PC-9 (cell line): ENCODE data around the gene AGBL4. TPM values are rescaled to one million over a fixed set of nuclear protein-coding genes. Genes with fewer than 3 reads are reported as not detected.
A peak's percentile ranks its signal among the peaks of the same experiment; 100 is the strongest.

ENCODE experiments used
- Bru-seq: library from RNA; stranded (reverse); fragments of 400-500 nt; gene quantifications from one replicate; lab custom pipeline; 2021; lab: Mats Ljungman, UMichigan
- BruChase-seq, 2 experiments: library from RNA; stranded (reverse); fragments of 400-500 nt; gene quantifications; one replicate each; lab custom pipeline; 2021; lab: Mats Ljungman, UMichigan
- BruUV-seq: library from RNA; stranded (reverse); fragments of 400-500 nt; replicated peaks from 2 replicates; lab custom pipeline; 2021; lab: Mats Ljungman, UMichigan
- CTCF ChIA-PET: fragments of 300-600 bp; sonication (Branson Sonifier 250); formaldehyde crosslinking; loops from one replicate; lab custom pipeline; 2022; ENCODE audit warnings: antibody characterized with exemption; lab: Charles Lee
- POLR2A ChIA-PET: fragments of 300-600 bp; sonication (Branson Sonifier 250); formaldehyde crosslinking; loops from one replicate; lab custom pipeline; 2022; ENCODE audit warnings: antibody characterized with exemption; ENCODE audit not compliant: unreplicated experiment; lab: Charles Lee
- DNase-seq, 2 experiments: peaks; one replicate each; pipeline versions ENCODE4 v3.0.0 to v3.0.0-alpha.2; 2015 to 2022; ENCODE audit warnings: mixed read lengths in 1 of 2
- H2AFZ ChIP-seq: fragments of 200-600 bp; sonication (generic); 2 replicates; pipeline ENCODE4 v1.8.1; 2017; ENCODE audit warnings: antibody characterized with exemption
- H3F3A ChIP-seq: fragments of 200-600 bp; sonication (generic); 2 replicates; pipeline ENCODE4 v1.8.1; 2017; ENCODE audit warnings: antibody characterized with exemption, mild to moderate bottlenecking, low read depth; ENCODE audit not compliant: insufficient read depth
- H3K27ac ChIP-seq: fragments of 200-600 bp; sonication (generic); 2 replicates; pipeline ENCODE4 v1.6.1; 2016; ENCODE audit warnings: mixed run types
- H3K27me3 ChIP-seq: fragments of 200-600 bp; sonication (generic); 2 replicates; pipeline ENCODE4 v1.6.1; 2016; ENCODE audit warnings: low read depth, mixed run types; ENCODE audit not compliant: insufficient read depth
- H3K36me3 ChIP-seq: fragments of 200-600 bp; sonication (generic); 2 replicates; pipeline ENCODE4 v1.6.1; 2016; ENCODE audit warnings: low read depth, mixed run types
- H3K4me1 ChIP-seq: fragments of 200-600 bp; sonication (generic); replicated peaks from 2 replicates; pipeline ENCODE4 v1.6.1; 2016; ENCODE audit warnings: mixed run types; ENCODE audit not compliant: insufficient read depth
- H3K4me2 ChIP-seq: fragments of 200-600 bp; sonication (generic); 2 replicates; pipeline ENCODE4 v1.6.1; 2017; ENCODE audit warnings: mixed run types
- H3K4me3 ChIP-seq: fragments of 200-600 bp; sonication (generic); 2 replicates; pipeline ENCODE4 v1.6.1; 2016; ENCODE audit warnings: mixed run types
- H3K79me2 ChIP-seq: fragments of 200-600 bp; sonication (generic); 2 replicates; pipeline ENCODE4 v1.6.1; 2017; ENCODE audit warnings: low read depth, mixed run types
- H3K9me2 ChIP-seq: fragments of 200-600 bp; sonication (generic); 2 replicates; pipeline ENCODE4 v1.8.1; 2017; ENCODE audit warnings: mild to moderate bottlenecking; ENCODE audit not compliant: insufficient read depth
- H3K9me3 ChIP-seq: fragments of 200-600 bp; sonication (generic); 2 replicates; pipeline ENCODE4 v1.8.1; 2016; ENCODE audit warnings: low read depth; ENCODE audit not compliant: insufficient read depth
- H4K20me1 ChIP-seq: fragments of 200-600 bp; sonication (generic); 2 replicates; pipeline ENCODE4 v1.8.1; 2017; ENCODE audit not compliant: insufficient read depth
- CTCF ChIP-seq: fragments of 200-600 bp; sonication (generic); conservative IDR thresholded peaks from 2 replicates; pipeline ENCODE4 v1.6.1; 2017; ENCODE audit warnings: mixed run types, antibody characterized with exemption, mild to moderate bottlenecking, moderate library complexity
- EZH2 ChIP-seq: fragments of 200-600 bp; sonication (generic); IDR thresholded peaks from 2 replicates; pipeline ENCODE4 v1.8.0; 2017; ENCODE audit warnings: antibody characterized with exemption, low read depth
- intact Hi-C: fragments of 100-400 bp; cut with micrococcal nuclease; formaldehyde crosslinking; loops from one replicate; pipeline ENCODE4 v1.10.0; 2022; ENCODE audit not compliant: unreplicated experiment
- long read RNA-seq: library from polyadenylated mRNA; stranded (forward); transcript quantifications from one replicate; pipeline ENCODE4 v2.0.0, GENCODE V29; 2022
- total RNA-seq: library from RNA; stranded (reverse); gene quantifications from 2 replicates; pipeline ENCODE4 v1.2.3, GENCODE V29; 2021

The AGBL4 gene
- not detected in 2 replicates for total RNA-seq
- Bru-seq, nascent RNA: percentile 2 among the genes with signal in this experiment
- percentile 2 among the genes with signal in this experiment for BruChase-seq, experiment 1, labeled RNA remaining after a 2-hour chase
- BruChase-seq, experiment 2, labeled RNA remaining after a 6-hour chase: percentile 2 among the genes with signal in this experiment
- long read RNA-seq: 0 reads

- BruUV-seq: no TSS peak
- H3K4me3 ChIP-seq: no peak within 1 kb of the TSS
- no peaks in the 10 kb centered on the region for H3K4me1 ChIP-seq
- DNase-seq: no peak
- intact Hi-C loops: no loop called here
- no peaks in the 10 kb centered on the region for H3F3A ChIP-seq
- CTCF ChIA-PET: no interaction called here
- POLR2A ChIA-PET: no interaction called here
- H2AFZ ChIP-seq: no peak within 1 kb of the TSS
- no peaks in the 10 kb centered on the region for H3K9me2 ChIP-seq
- no peaks in the 10 kb centered on the region for H3K27me3 ChIP-seq
- H3K36me3 ChIP-seq: no peaks in the 10 kb centered on the region
- no peaks in the 10 kb centered on the region for H4K20me1 ChIP-seq
- H3K9me3 ChIP-seq: no peaks in the 10 kb centered on the region
- TF ChIP-seq EZH2 (no peak), CTCF (no peak)
- no peaks in the 10 kb centered on the region for H3K79me2 ChIP-seq
- H3K4me2 ChIP-seq: no peak within 1 kb of the TSS
- H3K27ac ChIP-seq: no peak within 1 kb of the TSS
Observed at GRCh38 chr1:50023292-50024159, at the start of gene AGBL4. Gene AGBL4, minus strand, starts transcription at chr1:50023954.

GRCh38 chr1:50066806-50067205, 43.1 kb upstream of the AGBL4 start:
- no peaks in the 10 kb centered on the region for H3K9me2 ChIP-seq

More at GRCh38 chr1:50066806-50067205, 43.1 kb upstream of the AGBL4 start:
- no peak for DNase-seq
- intact Hi-C loops: no loop called here
- no peaks in the 10 kb centered on the region for H3F3A ChIP-seq
- no peaks in the 10 kb centered on the region for H3K4me1 ChIP-seq
- H3K9me3 ChIP-seq: no peaks in the 10 kb centered on the region
- no peak overlapping the region for H2AFZ ChIP-seq
- H4K20me1 ChIP-seq: no peaks in the 10 kb centered on the region
- H3K27ac ChIP-seq: no peak overlapping the region
- POLR2A ChIA-PET: no interaction called here
- H3K27me3 ChIP-seq: 0 out of 2 replicates have a peak, but pooled peaks cover 12% of the 10 kb centered on the region
- TF ChIP-seq CTCF (no peak), EZH2 (no peak)
- H3K4me3 ChIP-seq: no peak overlapping the region
- H3K36me3 ChIP-seq: no peaks in the 10 kb centered on the region
- CTCF ChIA-PET: no interaction called here
- H3K79me2 ChIP-seq: no peaks in the 10 kb centered on the region
- no TSS peak for BruUV-seq
- H3K4me2 ChIP-seq: no peak overlapping the region
